Measurements from ENCODE around the gene CNIH2.
A peak's percentile ranks its signal among the peaks of the same experiment; 100 is the strongest.

The CNIH2 gene

DNA sequence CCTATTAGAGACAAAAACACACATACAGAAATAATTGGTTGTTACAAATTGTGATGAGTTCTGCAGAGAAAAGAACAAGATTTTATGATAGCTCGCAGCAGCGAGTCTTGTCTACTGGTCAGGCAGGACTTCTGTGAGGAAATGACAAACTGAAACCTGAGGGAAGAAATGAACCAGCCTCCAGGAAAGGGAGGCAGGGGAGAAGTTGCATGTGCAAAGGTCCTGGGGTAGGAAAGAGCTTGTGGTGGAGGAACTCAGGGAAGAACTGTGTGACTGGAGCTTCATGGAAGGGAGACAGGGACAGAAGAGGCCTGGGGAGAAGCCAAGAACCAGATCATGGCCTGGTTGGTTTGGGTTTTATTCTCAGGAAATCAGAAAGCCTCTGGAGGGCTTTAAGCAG lies 18.8 kb upstream of the CNIH2 start:
- H3K27me3 ChIP-seq (ENCODE audit: control insufficient read depth, insufficient read depth, low read length) = no peaks in the 10 kb centered on the region
- no peak overlapping the region for H3K9ac ChIP-seq (ENCODE audit: low read depth, low read length)
- peaks cover 10% of the 10 kb centered on the region; the same call in 1 of the 2 replicates for H3K4me1 ChIP-seq (ENCODE audit: control insufficient read depth, insufficient read depth, low read length)
- H3K9me3 ChIP-seq (ENCODE audit: control insufficient read depth, insufficient read depth, low read length) = no peaks in the 10 kb centered on the region
- no peak overlapping the region for H3K4me3 ChIP-seq (ENCODE audit: low read depth, low read length)
- H3K27ac ChIP-seq (ENCODE audit: low read depth, low read length) = no peak overlapping the region
- peaks cover 49% of the 10 kb centered on the region for H3K36me3 ChIP-seq (ENCODE audit: control insufficient read depth, insufficient read depth, low read length)

DNA sequence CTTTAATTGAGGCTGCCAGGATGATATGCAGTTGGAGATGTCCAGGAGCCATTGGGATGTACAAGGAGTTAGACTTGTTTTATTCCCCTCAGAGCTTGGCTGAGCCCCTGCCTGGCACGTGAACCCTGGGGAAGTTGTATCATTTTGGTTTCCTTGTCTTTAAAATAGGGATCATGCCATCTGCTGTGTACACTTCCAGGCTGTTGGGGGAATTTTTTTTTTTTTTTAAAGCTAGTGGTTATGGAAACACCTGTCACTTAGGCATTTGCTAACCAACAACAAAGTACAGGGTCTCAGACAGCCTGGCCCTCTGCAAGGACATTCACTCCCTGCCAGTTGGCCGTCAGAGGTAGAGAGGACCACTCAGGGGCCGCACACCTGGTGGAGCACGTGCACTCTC lies 18.0 kb upstream of the CNIH2 start:
- Histone ChIP-seq H3K4me1 (ENCODE audit: control insufficient read depth, insufficient read depth, low read length) (peaks cover 10% of the 10 kb centered on the region; the same call in 1 of the 2 replicates), H3K9ac (ENCODE audit: low read depth, low read length) (no peak overlapping the region), H3K27me3 (ENCODE audit: control insufficient read depth, insufficient read depth, low read length) (no peaks in the 10 kb centered on the region), H3K4me3 (ENCODE audit: low read depth, low read length) (no peak overlapping the region), H3K36me3 (ENCODE audit: control insufficient read depth, insufficient read depth, low read length) (peaks cover 56% of the 10 kb centered on the region), H3K9me3 (ENCODE audit: control insufficient read depth, insufficient read depth, low read length) (no peaks in the 10 kb centered on the region), H3K27ac (ENCODE audit: low read depth, low read length) (no peak overlapping the region)

DNA sequence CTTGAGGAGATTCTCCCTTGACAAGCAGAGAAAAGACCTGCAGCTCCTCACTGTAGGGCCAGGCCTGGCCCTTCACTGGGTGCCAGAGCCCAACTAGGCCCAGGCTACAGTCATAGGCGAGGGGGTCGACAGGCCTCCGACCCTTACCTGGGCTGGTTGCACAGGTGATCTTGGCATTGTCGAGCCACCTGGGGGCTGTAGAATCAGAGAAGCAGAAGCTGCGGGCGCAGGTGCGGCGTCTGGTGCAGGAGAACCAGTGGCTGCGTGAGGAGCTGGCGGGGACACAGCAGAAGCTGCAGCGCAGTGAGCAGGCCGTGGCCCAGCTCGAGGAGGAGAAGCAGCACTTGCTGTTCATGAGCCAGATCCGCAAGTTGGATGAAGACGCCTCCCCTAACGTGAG lies 16.4 kb upstream of the CNIH2 start:
- H3K9ac ChIP-seq (ENCODE audit: low read depth, low read length) = no peak overlapping the region
- H3K27me3 ChIP-seq (ENCODE audit: control insufficient read depth, insufficient read depth, low read length) = no peaks in the 10 kb centered on the region

DNA sequence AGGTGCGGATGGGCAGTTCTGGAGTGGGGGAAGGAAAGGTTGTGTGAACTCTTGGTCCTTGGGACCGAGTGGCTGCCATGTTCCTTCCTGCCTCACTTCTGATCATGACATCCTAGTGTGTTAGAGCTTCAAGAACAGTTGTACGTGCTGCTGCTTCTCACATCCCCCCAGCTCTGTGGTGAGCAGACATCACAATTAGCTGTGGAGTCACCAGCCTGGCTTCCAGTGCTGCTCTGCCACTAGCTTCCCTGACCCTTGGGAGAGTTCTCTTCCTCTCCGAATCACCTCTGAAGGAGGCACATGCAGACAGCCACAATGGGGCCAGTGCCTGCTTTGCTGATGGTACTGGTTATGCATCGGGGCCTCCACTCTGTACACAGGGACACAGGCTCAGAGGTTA lies 15.8 kb upstream of the CNIH2 start:
- Histone ChIP-seq H3K36me3 (ENCODE audit: control insufficient read depth, insufficient read depth, low read length) (peaks cover 70% of the 10 kb centered on the region), H3K27ac (ENCODE audit: low read depth, low read length) (no peak overlapping the region), H3K9ac (ENCODE audit: low read depth, low read length) (no peak overlapping the region), H3K27me3 (ENCODE audit: control insufficient read depth, insufficient read depth, low read length) (no peaks in the 10 kb centered on the region), H3K4me3 (ENCODE audit: low read depth, low read length) (no peak overlapping the region), H3K9me3 (ENCODE audit: control insufficient read depth, insufficient read depth, low read length) (no peaks in the 10 kb centered on the region), H3K4me1 (ENCODE audit: control insufficient read depth, insufficient read depth, low read length) (peaks cover 6% of the 10 kb centered on the region; the same call in 1 of the 2 replicates)

More for the DNA sequence above, 16.4 kb upstream of the CNIH2 start:
- Histone ChIP-seq H3K27ac (ENCODE audit: low read depth, low read length) (no peak overlapping the region), H3K36me3 (ENCODE audit: control insufficient read depth, insufficient read depth, low read length) (peaks cover 68% of the 10 kb centered on the region), H3K4me1 (ENCODE audit: control insufficient read depth, insufficient read depth, low read length) (peaks cover 8% of the 10 kb centered on the region; the same call in 1 of the 2 replicates), H3K4me3 (ENCODE audit: low read depth, low read length) (no peak overlapping the region), H3K9me3 (ENCODE audit: control insufficient read depth, insufficient read depth, low read length) (no peaks in the 10 kb centered on the region)

DNA sequence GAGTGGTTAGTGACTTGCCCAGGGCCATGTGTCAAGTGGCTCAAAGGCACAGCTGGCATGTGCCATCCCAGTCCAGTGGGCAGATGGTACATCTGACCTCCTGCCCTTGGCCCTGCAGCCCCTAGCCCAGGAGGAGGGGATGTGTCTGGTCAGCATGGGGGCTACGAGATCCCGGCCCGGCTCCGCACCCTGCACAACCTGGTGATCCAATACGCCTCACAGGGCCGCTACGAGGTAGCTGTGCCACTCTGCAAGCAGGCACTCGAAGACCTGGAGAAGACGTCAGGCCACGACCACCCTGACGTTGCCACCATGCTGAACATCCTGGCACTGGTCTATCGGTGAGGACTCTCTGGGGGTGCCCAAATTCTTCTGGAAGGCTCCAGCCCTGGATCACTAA lies 15.3 kb upstream of the CNIH2 start:
- Histone ChIP-seq H3K4me3 (ENCODE audit: low read depth, low read length) (no peak overlapping the region), H3K9me3 (ENCODE audit: control insufficient read depth, insufficient read depth, low read length) (no peaks in the 10 kb centered on the region), H3K27me3 (ENCODE audit: control insufficient read depth, insufficient read depth, low read length) (no peaks in the 10 kb centered on the region), H3K27ac (ENCODE audit: low read depth, low read length) (no peak overlapping the region), H3K4me1 (ENCODE audit: control insufficient read depth, insufficient read depth, low read length) (peaks cover 6% of the 10 kb centered on the region; the same call in 1 of the 2 replicates), H3K36me3 (ENCODE audit: control insufficient read depth, insufficient read depth, low read length) (peaks cover 70% of the 10 kb centered on the region), H3K9ac (ENCODE audit: low read depth, low read length) (no peak overlapping the region)

DNA sequence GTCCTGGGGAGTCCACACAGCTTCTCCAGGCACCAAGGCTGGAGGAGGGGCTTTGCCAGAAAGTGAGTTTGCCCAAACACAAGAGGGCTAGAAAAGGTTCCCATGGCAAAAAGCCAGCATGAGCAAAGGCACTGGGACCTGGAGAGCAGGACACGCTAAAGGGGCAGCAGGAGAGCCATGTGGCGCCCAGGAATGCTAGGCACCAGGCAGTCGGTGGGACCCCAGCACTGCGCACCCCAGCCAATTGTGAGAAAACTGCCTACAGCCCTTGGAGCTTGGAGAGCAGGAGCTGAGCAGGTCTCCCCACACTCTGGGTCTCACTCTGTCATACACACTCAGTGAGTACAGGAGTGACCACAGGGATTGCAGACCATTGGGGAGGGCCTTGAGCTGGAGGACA lies 14.7 kb upstream of the CNIH2 start:
- H3K9me3 ChIP-seq (ENCODE audit: control insufficient read depth, insufficient read depth, low read length) = no peaks in the 10 kb centered on the region
- peaks cover 6% of the 10 kb centered on the region; the same call in 1 of the 2 replicates for H3K4me1 ChIP-seq (ENCODE audit: control insufficient read depth, insufficient read depth, low read length)
- peaks cover 70% of the 10 kb centered on the region for H3K36me3 ChIP-seq (ENCODE audit: control insufficient read depth, insufficient read depth, low read length)
- H3K9ac ChIP-seq (ENCODE audit: low read depth, low read length) = no peak overlapping the region
- no peaks in the 10 kb centered on the region for H3K27me3 ChIP-seq (ENCODE audit: control insufficient read depth, insufficient read depth, low read length)
- H3K27ac ChIP-seq (ENCODE audit: low read depth, low read length) = no peak overlapping the region
- H3K4me3 ChIP-seq (ENCODE audit: low read depth, low read length) = no peak overlapping the region

DNA sequence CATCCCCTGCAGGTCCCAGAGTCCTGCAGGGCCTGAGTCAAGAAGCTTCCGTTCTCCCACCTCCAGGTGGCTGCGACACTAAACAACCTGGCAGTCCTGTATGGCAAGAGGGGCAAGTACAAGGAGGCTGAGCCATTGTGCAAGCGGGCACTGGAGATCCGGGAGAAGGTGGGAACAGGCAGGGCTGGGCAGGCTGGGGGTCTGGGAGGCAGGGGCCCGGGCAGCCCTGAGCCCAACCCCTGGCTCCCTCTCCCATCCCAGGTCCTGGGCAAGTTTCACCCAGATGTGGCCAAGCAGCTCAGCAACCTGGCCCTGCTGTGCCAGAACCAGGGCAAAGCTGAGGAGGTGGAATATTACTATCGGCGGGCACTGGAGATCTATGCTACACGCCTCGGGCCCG lies 14.2 kb upstream of the CNIH2 start:
- Histone ChIP-seq H3K27ac (ENCODE audit: low read depth, low read length) (no peak overlapping the region), H3K27me3 (ENCODE audit: control insufficient read depth, insufficient read depth, low read length) (no peaks in the 10 kb centered on the region), H3K9me3 (ENCODE audit: control insufficient read depth, insufficient read depth, low read length) (no peaks in the 10 kb centered on the region), H3K36me3 (ENCODE audit: control insufficient read depth, insufficient read depth, low read length) (peaks cover 70% of the 10 kb centered on the region), H3K9ac (ENCODE audit: low read depth, low read length) (no peak overlapping the region), H3K4me1 (ENCODE audit: control insufficient read depth, insufficient read depth, low read length) (peaks cover 2% of the 10 kb centered on the region; the same call in 1 of the 2 replicates), H3K4me3 (ENCODE audit: low read depth, low read length) (no peak overlapping the region)

DNA sequence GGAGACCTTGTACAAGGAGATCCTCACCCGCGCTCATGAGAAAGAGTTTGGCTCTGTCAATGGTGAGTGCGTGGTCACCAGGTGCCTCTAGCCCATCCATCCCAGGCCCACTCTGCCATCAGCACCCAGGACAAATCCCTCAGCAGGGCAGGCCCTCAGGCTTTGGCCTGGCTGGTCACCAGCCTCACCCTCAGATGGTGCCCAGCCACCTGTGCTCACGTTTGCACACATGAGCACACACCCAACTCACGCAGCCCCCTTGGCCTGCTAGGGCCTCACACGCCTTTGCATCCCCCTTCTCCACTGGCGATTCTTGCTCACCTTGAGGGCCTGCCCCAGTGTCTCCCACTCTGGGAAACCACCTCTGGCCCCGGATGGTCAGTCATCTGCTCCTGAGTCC lies 13.6 kb upstream of the CNIH2 start:
- peaks cover 65% of the 10 kb centered on the region for H3K36me3 ChIP-seq (ENCODE audit: control insufficient read depth, insufficient read depth, low read length)
- no peak overlapping the region for H3K4me3 ChIP-seq (ENCODE audit: low read depth, low read length)
- H3K9me3 ChIP-seq (ENCODE audit: control insufficient read depth, insufficient read depth, low read length) = no peaks in the 10 kb centered on the region
- no peak overlapping the region for H3K9ac ChIP-seq (ENCODE audit: low read depth, low read length)
- H3K4me1 ChIP-seq (ENCODE audit: control insufficient read depth, insufficient read depth, low read length) = peaks cover 2% of the 10 kb centered on the region; the same call in 1 of the 2 replicates
- H3K27ac ChIP-seq (ENCODE audit: low read depth, low read length) = no peak overlapping the region
- H3K27me3 ChIP-seq (ENCODE audit: control insufficient read depth, insufficient read depth, low read length) = no peaks in the 10 kb centered on the region

DNA sequence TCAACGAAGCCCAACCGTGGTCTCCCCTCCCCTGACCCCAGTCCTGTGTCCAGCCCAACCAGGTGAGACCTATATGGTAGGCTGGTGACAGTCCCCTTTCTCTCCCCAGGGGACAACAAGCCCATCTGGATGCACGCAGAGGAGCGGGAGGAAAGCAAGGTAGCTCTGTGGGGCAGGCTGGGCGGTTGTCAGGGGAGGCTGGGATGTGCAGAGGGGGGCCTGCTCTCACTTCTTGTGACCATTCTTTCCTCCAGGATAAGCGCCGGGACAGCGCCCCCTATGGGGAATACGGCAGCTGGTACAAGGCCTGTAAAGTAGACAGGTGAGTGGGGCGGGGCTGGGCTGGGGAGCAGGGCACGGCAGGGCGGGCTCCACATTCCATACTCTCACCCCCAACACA lies 13.1 kb upstream of the CNIH2 start:
- no peak overlapping the region for H3K27ac ChIP-seq (ENCODE audit: low read depth, low read length)
- H3K4me3 ChIP-seq (ENCODE audit: low read depth, low read length) = no peak overlapping the region
- no peak overlapping the region for H3K9ac ChIP-seq (ENCODE audit: low read depth, low read length)
- no peaks in the 10 kb centered on the region for H3K9me3 ChIP-seq (ENCODE audit: control insufficient read depth, insufficient read depth, low read length)
- H3K27me3 ChIP-seq (ENCODE audit: control insufficient read depth, insufficient read depth, low read length) = no peaks in the 10 kb centered on the region
- peaks cover 59% of the 10 kb centered on the region for H3K36me3 ChIP-seq (ENCODE audit: control insufficient read depth, insufficient read depth, low read length)
- peaks cover 7% of the 10 kb centered on the region; the same call in 1 of the 2 replicates for H3K4me1 ChIP-seq (ENCODE audit: control insufficient read depth, insufficient read depth, low read length)

DNA sequence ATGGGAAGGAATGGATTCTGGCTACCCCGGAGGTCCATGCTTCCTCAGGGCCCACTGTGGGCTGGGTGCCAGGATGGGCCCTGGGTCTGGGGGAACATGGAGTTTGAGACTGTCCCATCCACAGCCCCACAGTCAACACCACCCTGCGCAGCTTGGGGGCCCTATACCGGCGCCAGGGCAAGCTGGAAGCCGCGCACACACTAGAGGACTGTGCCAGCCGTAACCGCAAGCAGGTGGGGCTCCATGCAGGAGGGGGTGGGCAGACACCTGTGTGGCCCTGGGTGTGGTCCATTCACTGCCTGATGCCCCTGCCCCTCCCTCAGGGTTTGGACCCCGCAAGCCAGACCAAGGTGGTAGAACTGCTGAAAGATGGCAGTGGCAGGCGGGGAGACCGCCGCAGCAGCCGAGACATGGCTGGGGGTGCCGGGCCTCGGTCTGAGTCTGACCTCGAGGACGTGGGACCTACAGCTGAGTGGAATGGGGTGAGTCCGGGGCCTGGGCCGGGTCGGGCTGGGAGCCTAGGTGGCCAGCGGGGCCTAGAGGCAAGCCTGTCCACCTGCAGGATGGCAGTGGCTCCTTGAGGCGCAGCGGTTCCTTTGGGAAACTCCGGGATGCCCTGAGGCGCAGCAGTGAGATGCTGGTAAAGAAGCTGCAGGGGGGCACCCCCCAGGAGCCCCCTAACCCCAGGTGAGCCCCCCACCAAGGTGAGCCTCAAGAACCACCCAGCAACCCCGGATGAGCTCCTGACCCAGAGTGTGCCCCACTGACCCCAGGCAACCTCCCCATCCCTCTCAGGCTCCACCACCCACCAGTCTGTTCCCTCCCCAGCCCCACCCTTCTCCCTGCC lies 12.2 kb upstream of the CNIH2 start:
- peaks cover 8% of the 10 kb centered on the region; the same call in 1 of the 2 replicates for H3K4me1 ChIP-seq (ENCODE audit: control insufficient read depth, insufficient read depth, low read length)
- peaks cover 55% of the 10 kb centered on the region for H3K36me3 ChIP-seq (ENCODE audit: control insufficient read depth, insufficient read depth, low read length)
- H3K27me3 ChIP-seq (ENCODE audit: control insufficient read depth, insufficient read depth, low read length) = no peaks in the 10 kb centered on the region
- H3K27ac ChIP-seq (ENCODE audit: low read depth, low read length) = no peak overlapping the region
- no peak overlapping the region for H3K9ac ChIP-seq (ENCODE audit: low read depth, low read length)
- no peak overlapping the region for H3K4me3 ChIP-seq (ENCODE audit: low read depth, low read length)
- H3K9me3 ChIP-seq (ENCODE audit: control insufficient read depth, insufficient read depth, low read length) = no peaks in the 10 kb centered on the region

DNA sequence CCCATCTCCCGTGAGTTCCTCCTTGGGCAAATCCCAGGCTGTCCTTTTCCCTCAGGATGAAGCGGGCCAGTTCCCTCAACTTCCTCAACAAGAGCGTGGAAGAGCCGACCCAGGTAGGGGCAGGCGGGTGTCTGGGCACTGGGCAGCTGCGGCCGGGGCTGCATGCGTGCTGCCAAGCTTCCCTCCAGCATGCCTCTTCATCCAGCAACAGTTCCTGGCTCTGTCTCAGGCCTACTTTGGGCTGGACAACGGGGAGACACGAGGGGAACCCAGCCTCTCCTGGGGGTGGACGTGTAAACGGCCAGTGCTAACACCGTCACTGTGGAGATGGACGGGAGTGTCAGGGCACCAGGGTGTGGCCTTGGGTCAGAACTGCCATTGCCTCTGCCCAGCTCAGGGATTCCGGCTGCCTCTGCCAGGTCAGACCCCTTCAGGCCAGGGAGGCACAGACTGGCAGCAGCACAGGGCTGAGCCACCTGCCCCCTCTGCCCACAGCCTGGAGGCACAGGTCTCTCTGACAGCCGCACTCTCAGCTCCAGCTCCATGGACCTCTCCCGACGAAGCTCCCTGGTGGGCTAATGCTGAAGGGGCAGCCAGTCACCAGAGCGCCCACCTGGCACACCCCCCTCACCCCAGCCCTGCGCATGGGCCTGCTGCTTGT lies 11.5 kb upstream of the CNIH2 start:
- Histone ChIP-seq H3K4me3 (ENCODE audit: low read depth, low read length) (peak overlapping the region; percentile 90; the same call in 1 of the 2 replicates), H3K9me3 (ENCODE audit: control insufficient read depth, insufficient read depth, low read length) (no peaks in the 10 kb centered on the region), H3K36me3 (ENCODE audit: control insufficient read depth, insufficient read depth, low read length) (peaks cover 48% of the 10 kb centered on the region), H3K9ac (ENCODE audit: low read depth, low read length) (no peak overlapping the region), H3K4me1 (ENCODE audit: control insufficient read depth, insufficient read depth, low read length) (peaks cover 8% of the 10 kb centered on the region; the same call in 1 of the 2 replicates), H3K27me3 (ENCODE audit: control insufficient read depth, insufficient read depth, low read length) (no peaks in the 10 kb centered on the region), H3K27ac (ENCODE audit: low read depth, low read length) (peak overlapping the region; percentile 57)
